ENCODE data around the gene FRMD4A. TPM values are rescaled to one million over a fixed set of nuclear protein-coding genes. Genes with fewer than 3 reads are reported as not detected.

FRMD4A gene
- total RNA-seq, 1 donor from 2014 or later, result 98.0 TPM

GRCh38 chr10:13810568-13810967, 520.2 kb downstream of the FRMD4A start:
- no peak for ATAC-seq
- intact Hi-C loops (cut with DNase I), result no loop called here
- DNase-seq (ENCODE audit: low spot score), result no peak

- peak; percentile 31 for ATAC-seq
- intact Hi-C loops (cut with DNase I), result no loop called here
- no peak for DNase-seq (ENCODE audit: low spot score)
Measured at GRCh38 chr10:13809427-13809826, 521.3 kb downstream of the FRMD4A start.

- DNase-seq (ENCODE audit: low spot score), result no peak
- intact Hi-C loops (cut with DNase I), result no loop called here
- ATAC-seq, result peak; percentile 72
Measured at GRCh38 chr10:13808556-13809391, 522.0 kb downstream of the FRMD4A start.

- ATAC-seq, result no peak
- DNase-seq (ENCODE audit: low spot score), result no peak
- intact Hi-C loops (cut with DNase I), result no loop called here
Measured at GRCh38 chr10:13806419-13806818, 524.3 kb downstream of the FRMD4A start.

GRCh38 chr10:13803566-13804554, 526.9 kb downstream of the FRMD4A start:
- intact Hi-C loops (cut with DNase I), result no loop called here
- DNase-seq (ENCODE audit: low spot score) (no peak), ATAC-seq (no peak)

GRCh38 chr10:13801907-13802288, 528.8 kb downstream of the FRMD4A start:
- ATAC-seq (no peak), DNase-seq (ENCODE audit: low spot score) (no peak)
- intact Hi-C loops (cut with DNase I), result no loop called here

- intact Hi-C loops (cut with DNase I), result no loop called here
- DNase-seq (ENCODE audit: low spot score) (no peak), ATAC-seq (no peak)
Measured at GRCh38 chr10:13801156-13801906, 529.4 kb downstream of the FRMD4A start.

- intact Hi-C loops (cut with DNase I), result no loop called here
- DNase-seq (ENCODE audit: low spot score), result no peak
- no peak for ATAC-seq
Measured at GRCh38 chr10:13797164-13797563, 533.6 kb downstream of the FRMD4A start.

GRCh38 chr10:13795653-13796555, 534.8 kb downstream of the FRMD4A start:
- intact Hi-C loops (cut with DNase I), result no loop called here
- DNase-seq (ENCODE audit: low spot score) (no peak), ATAC-seq (no peak)

- no peak for ATAC-seq
- intact Hi-C loops (cut with DNase I), result loop anchor here (5.0 kb wide), 1 partner anchor 297 kb away; no protein-coding TSS in a partner anchor
- no peak for DNase-seq (ENCODE audit: low spot score)
Measured at GRCh38 chr10:13794992-13795612, 535.6 kb downstream of the FRMD4A start.

- intact Hi-C loops (cut with DNase I), result loop anchor here (5.0 kb wide), 1 partner anchor 300 kb away; no protein-coding TSS in a partner anchor
- ATAC-seq (no peak), DNase-seq (ENCODE audit: low spot score) (no peak)
Measured at GRCh38 chr10:13792006-13792405, 538.7 kb downstream of the FRMD4A start.

GRCh38 chr10:13791483-13791882, 539.2 kb downstream of the FRMD4A start:
- ATAC-seq, result no peak

GRCh38 chr10:13790196-13790595, 540.5 kb downstream of the FRMD4A start:
- DNase-seq (ENCODE audit: low spot score) (no peak), ATAC-seq (no peak)
- intact Hi-C loops (cut with DNase I), result loop anchor here (5.0 kb wide), 1 partner anchor 302 kb away; no protein-coding TSS in a partner anchor

More at GRCh38 chr10:13791483-13791882, 539.2 kb downstream of the FRMD4A start:
- intact Hi-C loops (cut with DNase I), result loop anchor here (5.0 kb wide), 1 partner anchor 301 kb away; no protein-coding TSS in a partner anchor
- no peak for DNase-seq (ENCODE audit: low spot score)

- no peak for ATAC-seq
- intact Hi-C loops (cut with DNase I), result loop anchor here (5.0 kb wide), 1 partner anchor 168 kb away; no protein-coding TSS in a partner anchor
- no peak for DNase-seq (ENCODE audit: low spot score)
Measured at GRCh38 chr10:13789448-13789829, 541.3 kb downstream of the FRMD4A start.

- DNase-seq (ENCODE audit: low spot score) (peak; percentile 72), ATAC-seq (peak; percentile 77)
- intact Hi-C loops (cut with DNase I), result loop anchor here (5.0 kb wide), 1 partner anchor 168 kb away; no protein-coding TSS in a partner anchor
Measured at GRCh38 chr10:13788711-13789447, 541.8 kb downstream of the FRMD4A start.

- intact Hi-C loops (cut with DNase I), result loop anchor here (5.0 kb wide), 1 partner anchor 169 kb away; no protein-coding TSS in a partner anchor
- no peak for DNase-seq (ENCODE audit: low spot score)
- no peak for ATAC-seq
Measured at GRCh38 chr10:13788320-13788600, 542.5 kb downstream of the FRMD4A start.

- DNase-seq (ENCODE audit: low spot score) (no peak), ATAC-seq (peak; percentile 7)
Measured at GRCh38 chr10:13787015-13787421, 543.7 kb downstream of the FRMD4A start.

More at GRCh38 chr10:13787015-13787421, 543.7 kb downstream of the FRMD4A start:
- intact Hi-C loops (cut with DNase I), result loop anchor here (5.0 kb wide), 1 partner anchor 170 kb away; no protein-coding TSS in a partner anchor

All from sciatic nerve (tissue), 2 donors.